ENCODE results near the gene NDUFS6. TPM values are rescaled to one million over a fixed set of nuclear protein-coding genes. Genes with fewer than 3 reads are reported as not detected.

The NDUFS6 gene
- total and polyA plus RNA-seq, 4 donors = 12.5 to 98.9 (median 62.0) TPM

Other genes with a start within 250 kb of the NDUFS6 start
- 10 to 100 TPM; 21.4 to 55.6 TPM for gene MRPL36, start 1.6 kb upstream of the NDUFS6 start, total RNA-seq
- gene MRPL36, start 1.6 kb upstream of the NDUFS6 start, polyA plus RNA-seq (ENCODE audit: insufficient read length in 2 of 2) = 10 to 100 TPM; 40.3 TPM
- gene IRX4, start 81.5 kb downstream of the NDUFS6 start, total RNA-seq = under 1 TPM; 0.06 to 0.30 TPM
- gene IRX4, start 81.5 kb downstream of the NDUFS6 start, polyA plus RNA-seq (ENCODE audit: insufficient read length in 2 of 2) = under 1 TPM; 0.38 to 0.54 TPM